Heart right ventricle (tissue), 16 donors: ENCODE measurements around the gene PCDHB14. TPM values are rescaled to one million over a fixed set of nuclear protein-coding genes. Genes with fewer than 3 reads are reported as not detected.
"Not testable (repeated sequence)": the region's sequence is repeated elsewhere in the genome, so short reads cannot be mapped to it uniquely, and the experiment has no call there.

ENCODE experiments used
- ATAC-seq, 8 donors: fragments of 200-7000 bp; cut with Tn5 transposase; one replicate each; pipeline ENCODE4 v1.9.1; 2020; ENCODE audit warnings: mild to moderate bottlenecking in 8 of 8, moderate library complexity in 8 of 8, moderate number of reproducible peaks in 1 of 8
- DNase-seq, 2 donors: peaks; one replicate each; pipeline ENCODE4 v3.0.0-alpha.2; 2020
- H3K27ac ChIP-seq, 10 donors: fragments of 200-600 bp; sonication (generic) in 2 of 10; one replicate each; pipeline versions ENCODE4 v1.5.0 to v1.8.0; 2020 to 2022; ENCODE audit warnings: mild to moderate bottlenecking in 3 of 10
- H3K27me3 ChIP-seq, 7 donors: fragments of 200-600 bp; one replicate each; pipeline ENCODE4 v1.8.0; 2021 to 2022; ENCODE audit warnings: mild to moderate bottlenecking in 2 of 7
- H3K36me3 ChIP-seq, 9 donors: fragments of 200-600 bp; sonication (generic) in 1 of 9; one replicate each; pipeline versions ENCODE4 v1.5.0 to v1.8.0; 2020 to 2022; ENCODE audit warnings: mild to moderate bottlenecking in 2 of 9
- H3K4me1 ChIP-seq, 9 donors: fragments of 200-600 bp; sonication (generic) in 1 of 9; one replicate each; pipeline versions ENCODE4 v1.5.0 to v1.8.0; 2020 to 2022; ENCODE audit warnings: mild to moderate bottlenecking in 4 of 9
- H3K4me3 ChIP-seq, 10 donors: fragments of 200-600 bp; sonication (generic) in 2 of 10; one replicate each; pipeline versions ENCODE4 v1.5.0 to v1.8.0; 2020 to 2022; ENCODE audit warnings: mild to moderate bottlenecking in 7 of 10, moderate library complexity in 2 of 10
- H3K9me3 ChIP-seq, 11 donors: fragments of 200-600 bp in 10 of 11; sonication (generic) in 2 of 11; one replicate each; pipeline versions ENCODE4 v1.5.0 to v1.8.0; 2013 to 2022; ENCODE audit warnings: mild to moderate bottlenecking in 2 of 11, control low read depth in 1 of 11, moderate library complexity in 1 of 11
- whole genome bisulfite sequencing, 2 donors: extraction: QIAGEN DNeasy Blood & Tissue Kit; methylation state at CpG; one replicate each; pipeline ENCODE4 v1.1.7; 2013; ENCODE audit warnings: inconsistent platforms in 1 of 2; 5-methylcytosine and 5-hydroxymethylcytosine counted together
- intact Hi-C, 10 donors: fragments of 100-400 bp; cut with DNase I; formaldehyde crosslinking; loops; one replicate each; pipeline versions ENCODE4 v1.11.1 to v1.14.2; 2022
- polyA plus RNA-seq, 2 donors: library from polyadenylated mRNA; stranded (reverse); fragments of 200-250 nt; gene quantifications; one replicate each; pipeline ENCODE4 v1.2.3, GENCODE V29; 2013
- total RNA-seq, 10 donors: library from RNA; stranded (reverse); fragmentation: NEBNext Ultra II Directional in 3 of 10; extraction: Animal tissue kit (Norgen Biotek cat#: 25700) in 3 of 10; gene quantifications; one replicate each; pipeline versions ENCODE4 v1.2.1 to v1.2.4, GENCODE V29; 2021 to 2023
- TF ChIP-seq, protein P1 (sequence below), 9 donors: fragments of 200-600 bp; sonication (generic) in 2 of 9; IDR thresholded peaks; one replicate each; pipeline versions ENCODE4 v1.5.0 to v1.8.0; 2021 to 2022; ENCODE audit warnings: antibody characterized with exemption in 9 of 9, mild to moderate bottlenecking in 5 of 9, moderate library complexity in 1 of 9
- donor health status: Arrhythmogenic right ventricular cardiomyopathy.
- donor health status: ischemic (EF 13 %, LVEDD 7.1; RV severe dilation, severe dysfunction).
- donor health status: healthy with polysubstance abuse.
- donor health status: DM: no; HTN: yes; CAD: no.
- donor health status: DM: no; HTN: no; CAD: no.
- donor health status: ischemic (EF 25% LVEDD 6.9; RV normal size, moderate dysfunction).
- donor health status: ischemic (EF 25% LVEDD 5.7; RV mildly dilated, moderate dysfunction).
- donor health status: healthy.
- donor health status: DM: yes; HTN: yes; CAD: no.
- donor health status: Ischemic cardiomyopathy.
- donor health status: ischemic (EF 35%, LVEDD 5.7; RV mildly dilated, moderate dysfunction).
- donor health status: nonischemic (EF 11% LVEDD 7.7; RV severe dilation, severe dysfunction).
- donor health status: DM: yes; HTN: yes; CAD: no.
- donor health status: PGD.
- donor health status: ischemic (EF 29% LVEDD 5.4; RV normal size, mild dysfunction).
- donor health status: nonischemic (EF 23%, LVEDD 6.1; RV moderate dilation, normal function).

Gene PCDHB14
- total and polyA plus RNA-seq, 12 donors: 1.2 to 9.0 (median 3.8) TPM

DNA sequence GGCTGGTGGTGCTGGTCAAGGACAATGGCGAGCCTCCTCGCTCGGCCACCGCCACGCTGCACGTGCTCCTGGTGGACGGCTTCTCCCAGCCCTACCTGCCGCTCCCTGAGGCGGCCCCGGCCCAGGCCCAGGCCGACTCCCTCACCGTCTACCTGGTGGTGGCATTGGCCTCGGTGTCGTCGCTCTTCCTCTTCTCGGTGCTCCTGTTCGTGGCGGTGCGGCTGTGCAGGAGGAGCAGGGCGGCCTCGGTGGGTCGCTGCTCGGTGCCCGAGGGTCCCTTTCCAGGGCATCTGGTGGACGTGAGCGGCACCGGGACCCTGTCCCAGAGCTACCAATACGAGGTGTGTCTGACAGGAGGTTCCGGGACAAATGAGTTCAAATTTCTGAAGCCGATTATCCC, 2.3 kb downstream of the PCDHB14 start:
- intact Hi-C loops: loop anchor here in 2 of 10 donors (10.0 kb wide), 2 partner anchors 89 to 339 kb away; no protein-coding TSS in a partner anchor
- not testable (repeated sequence) for H3K27ac ChIP-seq, H3K36me3 ChIP-seq, ATAC-seq, DNase-seq, H3K4me3 ChIP-seq, H3K4me1 ChIP-seq
- Histone ChIP-seq H3K9me3 (peaks cover 0 to 93% (median 55%) of the 10 kb centered on the region in 11 donors), H3K27me3 (peaks cover 0 to 13% (median 0%) of the 10 kb centered on the region in 7 donors)
- WGBS, 2 donors: 25 to 29% methylated on average over 20 to 30 of the region's 30 CpGs

DNA sequence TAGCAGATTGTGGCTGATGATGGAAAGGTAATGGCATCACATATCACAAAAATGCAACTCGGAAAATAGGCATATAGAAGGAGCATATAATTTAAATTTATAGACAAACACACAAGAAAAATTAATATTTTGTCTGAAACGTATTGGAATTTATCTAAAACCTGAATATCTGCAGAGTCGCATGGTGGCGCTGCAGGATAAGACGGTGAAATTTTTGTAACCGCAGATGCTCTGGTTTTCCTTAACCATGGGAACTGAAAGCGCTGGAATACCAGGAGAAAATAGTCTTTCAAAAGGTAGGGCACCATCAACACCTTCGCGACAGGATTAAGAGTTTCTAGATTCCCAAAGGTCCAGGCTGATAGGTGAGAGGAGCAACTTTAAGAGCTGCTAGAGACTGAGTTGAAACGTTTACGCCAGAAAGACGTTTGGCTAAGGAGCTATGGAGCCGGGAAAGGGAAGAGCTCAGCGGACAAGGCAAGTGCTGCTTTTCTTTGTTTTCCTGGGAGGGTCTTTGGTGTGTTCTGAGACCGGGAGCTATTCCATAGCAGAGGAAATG, 11.0 kb downstream of the PCDHB14 start:
- Histone ChIP-seq H3K27ac (no peak overlapping the region), H3K4me1 (no peaks in the 10 kb centered on the region), H3K36me3 (peaks cover 0 to 4% (median 0%) of the 10 kb centered on the region in 9 donors), H3K27me3 (peaks cover 0 to 25% (median 13%) of the 10 kb centered on the region in 7 donors), H3K4me3 (peak overlapping the region in 7 of 10 donors; percentile 2 to 44 (median 32)), H3K9me3 (peaks cover 6 to 95% (median 73%) of the 10 kb centered on the region in 11 donors)
- 5% methylated on average over 15 of the region's 15 CpGs for WGBS, 2 donors
- ATAC-seq (no peak), DNase-seq (no peak)
- intact Hi-C loops: no loop called here
- TF ChIP-seq, protein P1, sequence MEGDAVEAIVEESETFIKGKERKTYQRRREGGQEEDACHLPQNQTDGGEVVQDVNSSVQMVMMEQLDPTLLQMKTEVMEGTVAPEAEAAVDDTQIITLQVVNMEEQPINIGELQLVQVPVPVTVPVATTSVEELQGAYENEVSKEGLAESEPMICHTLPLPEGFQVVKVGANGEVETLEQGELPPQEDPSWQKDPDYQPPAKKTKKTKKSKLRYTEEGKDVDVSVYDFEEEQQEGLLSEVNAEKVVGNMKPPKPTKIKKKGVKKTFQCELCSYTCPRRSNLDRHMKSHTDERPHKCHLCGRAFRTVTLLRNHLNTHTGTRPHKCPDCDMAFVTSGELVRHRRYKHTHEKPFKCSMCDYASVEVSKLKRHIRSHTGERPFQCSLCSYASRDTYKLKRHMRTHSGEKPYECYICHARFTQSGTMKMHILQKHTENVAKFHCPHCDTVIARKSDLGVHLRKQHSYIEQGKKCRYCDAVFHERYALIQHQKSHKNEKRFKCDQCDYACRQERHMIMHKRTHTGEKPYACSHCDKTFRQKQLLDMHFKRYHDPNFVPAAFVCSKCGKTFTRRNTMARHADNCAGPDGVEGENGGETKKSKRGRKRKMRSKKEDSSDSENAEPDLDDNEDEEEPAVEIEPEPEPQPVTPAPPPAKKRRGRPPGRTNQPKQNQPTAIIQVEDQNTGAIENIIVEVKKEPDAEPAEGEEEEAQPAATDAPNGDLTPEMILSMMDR (IDR thresholded peaks at IDR 0.05): peak in 6 of 9 donors; percentile 14 to 36 (median 30)

DNA sequence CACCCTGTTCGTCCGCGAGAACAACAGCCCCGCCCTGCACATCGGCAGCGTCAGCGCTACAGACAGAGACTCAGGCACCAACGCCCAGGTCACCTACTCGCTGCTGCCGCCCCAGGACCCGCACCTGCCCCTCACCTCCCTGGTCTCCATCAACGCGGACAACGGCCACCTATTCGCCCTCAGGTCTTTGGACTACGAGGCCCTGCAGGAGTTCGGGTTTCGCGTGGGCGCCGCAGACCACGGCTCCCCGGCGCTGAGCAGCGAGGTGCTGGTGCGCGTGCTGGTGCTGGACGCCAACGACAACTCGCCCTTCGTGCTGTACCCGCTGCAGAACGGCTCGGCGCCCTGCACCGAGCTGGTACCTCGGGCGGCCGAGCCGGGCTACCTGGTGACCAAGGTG, 12.8 kb downstream of the PCDHB14 start:
- H3K4me1 ChIP-seq, ATAC-seq, DNase-seq, H3K4me3 ChIP-seq, H3K27ac ChIP-seq, H3K36me3 ChIP-seq, intact Hi-C loops: not testable (repeated sequence)
- Histone ChIP-seq H3K27me3 (peaks cover 0 to 39% (median 26%) of the 10 kb centered on the region in 7 donors), H3K9me3 (peaks cover 6 to 100% (median 82%) of the 10 kb centered on the region in 11 donors)
- 19 to 24% methylated on average over 39 to 40 of the region's 40 CpGs for WGBS, 2 donors

DNA sequence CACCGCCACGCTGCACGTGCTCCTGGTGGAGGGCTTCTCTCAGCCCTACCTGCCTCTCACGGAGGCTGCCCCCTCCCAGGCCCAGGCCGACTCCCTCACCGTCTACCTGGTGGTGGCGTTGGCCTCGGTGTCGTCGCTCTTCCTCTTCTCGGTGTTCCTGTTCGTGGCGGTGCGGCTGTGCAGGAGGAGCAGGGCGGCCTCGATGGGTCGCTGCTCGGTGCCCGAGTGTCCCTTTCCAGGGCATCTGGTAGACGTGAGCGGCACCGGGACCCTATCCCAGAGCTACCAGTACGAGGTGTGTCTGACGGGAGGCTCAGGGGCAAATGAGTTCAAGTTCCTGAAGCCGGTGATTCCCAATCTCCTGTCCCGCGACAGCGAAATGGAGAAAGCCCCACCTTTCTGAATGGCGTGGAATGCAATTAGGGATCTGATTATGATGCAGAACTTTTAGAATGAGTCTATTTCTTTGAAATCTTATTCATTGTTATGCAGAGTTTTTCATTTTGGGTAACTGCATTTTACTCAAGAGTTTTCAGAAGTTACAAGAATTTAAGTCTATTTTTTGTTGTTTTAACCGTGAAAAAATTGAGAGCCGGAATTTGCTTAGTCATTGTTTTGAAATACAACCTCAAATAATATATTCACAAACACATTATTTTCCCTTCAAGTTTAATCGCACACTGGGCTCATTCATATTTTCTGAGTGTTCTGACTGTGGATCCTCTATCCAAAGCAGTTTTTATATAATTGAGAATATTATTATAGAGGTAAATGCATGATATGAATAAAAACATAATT, 13.6 kb downstream of the PCDHB14 start:
- Histone ChIP-seq H3K9me3 (peaks cover 9 to 100% (median 83%) of the 10 kb centered on the region in 11 donors), H3K4me3 (no peak overlapping the region), H3K36me3 (peaks cover 0 to 8% (median 0%) of the 10 kb centered on the region in 9 donors), H3K27me3 (peaks cover 0 to 46% (median 34%) of the 10 kb centered on the region in 7 donors), H3K27ac (no peak overlapping the region), H3K4me1 (no peaks in the 10 kb centered on the region)
- TF ChIP-seq, protein P1 (IDR thresholded peaks at IDR 0.05): no peak
- WGBS, 2 donors: 17 to 18% methylated on average over 29 to 32 of the region's 32 CpGs
- intact Hi-C loops: no loop called here
- no peak for ATAC-seq
- no peak for DNase-seq

DNA sequence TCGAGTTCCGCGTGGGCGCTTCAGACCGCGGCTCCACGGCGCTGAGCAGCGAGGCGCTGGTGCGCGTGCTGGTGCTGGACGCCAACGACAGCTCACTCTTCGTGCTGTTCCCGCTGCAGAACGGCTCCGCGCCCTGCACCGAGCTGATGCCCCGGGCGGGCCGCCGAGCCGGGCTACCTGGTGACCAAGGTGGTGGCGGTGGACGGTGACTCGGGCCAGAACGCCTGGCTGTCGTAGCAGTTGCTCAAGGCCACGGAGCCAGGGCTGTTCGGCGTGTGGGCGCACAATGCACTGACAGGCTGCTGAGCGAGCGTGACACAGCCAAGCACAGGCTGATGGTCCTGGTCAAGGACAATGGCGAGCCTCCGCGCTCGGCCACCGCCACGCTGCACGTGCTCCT, 18.4 kb downstream of the PCDHB14 start:
- H3K27me3 ChIP-seq: peaks cover 0 to 55% (median 20%) of the 10 kb centered on the region in 7 donors
- H3K36me3 ChIP-seq: peaks cover 0 to 6% (median 0%) of the 10 kb centered on the region in 9 donors
- intact Hi-C loops: loop anchor here in 3 of 10 donors (10.0 kb wide), 2 partner anchors 83 to 323 kb away; partner anchors contain the start of gene TAF7 (in 1 of the 3)

More for the DNA sequence above, 18.4 kb downstream of the PCDHB14 start:
- TF ChIP-seq, protein P1 (IDR thresholded peaks at IDR 0.05): no peak
- Histone ChIP-seq H3K4me3 (no peak overlapping the region), H3K27ac (no peak overlapping the region), H3K4me1 (no peaks in the 10 kb centered on the region), H3K9me3 (peaks cover 5 to 100% (median 80%) of the 10 kb centered on the region in 11 donors)
- DNase-seq (no peak), ATAC-seq (no peak)
- WGBS, 2 donors: 14 to 20% methylated on average over 43 of the region's 43 CpGs
